Mononuclear cell (primary cell): ENCODE measurements around the gene KRT71. TPM values are rescaled to one million over a fixed set of nuclear protein-coding genes. Genes with fewer than 3 reads are reported as not detected.
"Not testable (repeated sequence)": the region's sequence is repeated elsewhere in the genome, so short reads cannot be mapped to it uniquely, and the experiment has no call there.

Experiments used
- H3K27me3 ChIP-seq: 2 replicates; pipeline ENCODE4 v1.6.0; 2011; ENCODE audit warnings: low read length, control low read depth; ENCODE audit not compliant: insufficient read depth
- H3K4me1 ChIP-seq: 2 replicates; pipeline ENCODE4 v1.5.1; 2011; ENCODE audit warnings: mild to moderate bottlenecking, low read length, control low read depth; ENCODE audit not compliant: insufficient read depth
- H3K4me3 ChIP-seq: 2 replicates; pipeline ENCODE4 v1.5.1; 2011; ENCODE audit warnings: mild to moderate bottlenecking, low read length, moderate library complexity
- H3K9me3 ChIP-seq: 2 replicates; pipeline ENCODE4 v1.5.1; 2011; ENCODE audit warnings: low read depth, mild to moderate bottlenecking, control low read depth, low read length
- total RNA-seq: library from RNA; depleted of rRNA; stranded (reverse); fragments of >200 nt; gene quantifications from one replicate; pipeline ENCODE4 v1.2.3, GENCODE V29; 2012

Gene KRT71
- not detected for total RNA-seq

DNA sequence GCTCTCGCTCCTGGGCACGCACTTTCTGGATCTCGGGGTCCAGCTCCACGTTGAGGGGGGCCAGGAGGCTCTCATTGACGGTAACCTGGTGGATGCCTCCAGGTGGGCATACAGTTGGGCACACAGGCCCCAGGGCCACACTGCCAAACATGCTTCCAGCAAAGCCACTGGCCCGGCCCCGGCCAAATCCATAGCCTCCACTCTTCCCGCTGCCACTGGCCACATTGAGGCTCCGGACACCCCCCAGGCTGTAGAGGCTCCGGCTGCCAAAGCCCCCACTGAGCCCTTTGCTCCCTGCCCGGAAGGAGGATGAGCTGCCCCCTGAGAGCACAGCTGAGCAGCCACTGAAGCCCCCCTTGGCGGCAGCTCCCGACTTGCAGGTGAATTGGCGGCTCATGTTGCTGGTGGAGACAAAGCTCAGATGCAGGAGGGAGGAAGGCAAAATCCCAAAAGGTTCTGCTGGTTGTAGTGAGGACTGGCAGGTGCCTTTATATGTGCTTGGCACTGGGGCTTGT is at the start of gene KRT71:
Gene KRT71 (minus strand): TSS at position 465 of the 515 bp plus-strand sequence. CDS start 68 bp downstream, at position 397.
- H3K4me1 ChIP-seq: peaks cover 20% of the 10 kb centered on the region
- H3K4me3 ChIP-seq: no peak within 1 kb of the TSS
- H3K27me3 ChIP-seq: no peaks in the 10 kb centered on the region
- no peaks in the 10 kb centered on the region for H3K9me3 ChIP-seq

DNA sequence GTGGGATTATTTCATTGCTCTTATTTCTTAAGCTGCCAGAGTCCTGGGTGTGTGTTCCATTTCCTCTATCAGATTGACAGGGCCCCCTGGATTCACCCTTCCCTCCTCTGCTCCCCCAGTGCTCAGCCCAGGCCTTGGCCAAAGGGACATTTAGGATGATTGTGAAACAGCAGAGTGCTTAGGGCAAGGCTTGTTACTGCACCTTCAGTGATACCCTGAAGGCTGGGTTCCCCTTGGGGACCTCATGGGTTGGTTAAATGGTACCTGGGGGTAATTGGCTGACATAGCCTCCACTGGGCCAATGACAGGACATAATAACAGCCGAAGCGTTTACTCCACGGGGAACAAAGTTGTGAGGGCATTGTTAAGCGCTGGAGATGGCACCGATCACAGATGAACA is 49.6 kb upstream of the KRT71 start:
- H3K4me3 ChIP-seq: no peak overlapping the region
- H3K9me3 ChIP-seq: no peaks in the 10 kb centered on the region
- peaks cover 5% of the 10 kb centered on the region for H3K27me3 ChIP-seq
- peaks cover 4% of the 10 kb centered on the region for H3K4me1 ChIP-seq

GRCh38 chr12:52601671-52602070 is 48.7 kb upstream of the KRT71 start:
- peaks cover 5% of the 10 kb centered on the region for H3K27me3 ChIP-seq
- H3K9me3 ChIP-seq: no peaks in the 10 kb centered on the region

DNA sequence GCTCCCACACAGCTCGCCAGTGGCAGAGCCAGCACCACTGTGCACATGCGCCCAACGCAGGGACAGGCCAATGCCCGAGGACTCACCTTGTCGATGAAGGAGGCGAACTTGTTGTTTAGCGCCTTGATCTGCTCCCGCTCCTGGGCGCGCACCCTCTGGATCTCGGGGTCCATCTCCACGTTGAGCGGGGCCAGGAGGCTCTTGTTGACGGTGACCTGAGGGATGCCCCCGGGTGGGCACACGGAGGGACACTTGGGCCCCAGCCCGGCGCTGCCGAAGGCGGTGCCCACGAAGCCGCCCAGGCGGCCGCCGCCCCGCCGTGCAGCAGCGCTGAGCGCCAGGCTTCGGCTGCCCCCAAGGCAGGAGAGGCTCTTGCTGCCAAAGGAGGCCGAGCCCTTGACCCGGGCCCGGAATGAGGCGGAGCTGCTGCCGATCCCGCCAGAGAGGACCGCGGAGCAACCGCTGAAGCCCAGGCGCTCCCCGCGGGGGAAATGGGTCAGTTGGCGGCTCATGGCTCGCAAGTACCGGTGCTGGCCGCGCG is 48.1 kb upstream of the KRT71 start, which contains the start of gene KRT72:
Gene KRT72 (minus strand): TSS at position 523 of the 541 bp plus-strand sequence. CDS start 11 bp downstream, at position 512.
- Histone ChIP-seq H3K9me3 (no peaks in the 10 kb centered on the region), H3K4me1 (peaks cover 4% of the 10 kb centered on the region), H3K4me3 (no peak within 1 kb of the TSS), H3K27me3 (peaks cover 5% of the 10 kb centered on the region)

More at GRCh38 chr12:52601671-52602070, 48.7 kb upstream of the KRT71 start:
- Histone ChIP-seq H3K4me1 (peaks cover 4% of the 10 kb centered on the region), H3K4me3 (no peak overlapping the region)

DNA sequence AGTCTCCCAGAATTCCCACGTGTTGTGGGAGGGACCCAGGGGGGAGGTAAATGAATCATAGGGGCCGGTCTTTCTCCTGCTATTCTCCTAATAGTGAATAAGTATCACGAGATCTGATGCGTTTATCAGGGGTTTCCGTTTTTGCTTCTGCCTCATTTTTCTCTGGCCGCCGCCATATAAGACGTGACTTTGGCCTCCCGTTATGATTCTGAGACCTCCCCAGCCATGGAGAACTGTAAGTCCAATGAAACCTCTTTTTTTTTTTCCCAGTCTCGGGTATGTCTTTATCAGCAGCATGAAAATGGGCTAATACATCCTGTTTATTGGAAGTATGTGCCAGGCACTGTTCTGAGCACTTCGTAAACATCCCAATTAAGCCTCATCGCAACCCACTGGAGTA is 47.5 kb upstream of the KRT71 start:
- Histone ChIP-seq H3K9me3 (no peaks in the 10 kb centered on the region), H3K4me1 (peaks cover 4% of the 10 kb centered on the region), H3K4me3 (no peak overlapping the region), H3K27me3 (peaks cover 5% of the 10 kb centered on the region)

DNA sequence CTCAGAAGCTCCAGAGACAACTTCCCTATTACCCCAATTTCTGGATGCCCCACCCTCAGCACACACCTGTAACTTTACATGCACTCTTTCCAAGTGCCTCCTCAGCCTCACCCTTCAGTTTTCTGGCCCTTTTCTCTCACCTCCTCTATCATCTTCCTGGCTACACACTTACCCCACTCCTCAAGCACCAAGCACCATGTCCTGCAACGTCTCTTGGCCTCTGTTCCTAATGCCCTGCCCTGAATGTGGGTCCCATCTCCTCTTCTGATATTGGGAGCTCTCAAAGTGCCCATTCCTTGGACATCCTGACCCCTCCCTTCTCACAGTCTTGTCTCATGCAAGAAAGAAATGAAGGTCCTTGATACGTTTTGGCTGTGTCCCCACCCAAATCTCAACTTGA is 47.1 kb upstream of the KRT71 start:
- H3K9me3 ChIP-seq: no peaks in the 10 kb centered on the region
- peaks cover 3% of the 10 kb centered on the region for H3K4me1 ChIP-seq
- no peak overlapping the region for H3K4me3 ChIP-seq
- H3K27me3 ChIP-seq: peaks cover 5% of the 10 kb centered on the region

DNA sequence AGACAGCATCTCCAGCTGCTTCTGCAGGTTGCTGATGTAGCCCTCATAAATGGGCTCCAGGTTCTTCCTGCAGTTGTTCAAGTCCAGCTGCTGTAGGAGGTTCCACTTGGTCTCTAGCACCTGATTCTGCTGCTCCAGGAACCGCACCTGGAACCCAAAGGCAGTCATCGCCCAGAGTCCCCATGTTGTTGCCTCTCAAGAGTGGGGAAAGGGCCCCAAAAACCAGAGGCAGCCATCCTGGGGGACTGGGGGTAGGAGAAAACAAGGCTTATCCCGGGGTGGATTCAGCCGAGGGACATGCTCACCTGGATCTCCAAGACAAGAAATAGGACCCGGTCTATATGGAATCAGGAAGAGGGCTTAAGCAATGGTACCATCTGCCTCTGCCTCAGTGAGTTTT is 46.0 kb upstream of the KRT71 start:
- H3K27me3 ChIP-seq: peaks cover 5% of the 10 kb centered on the region
- no peaks in the 10 kb centered on the region for H3K9me3 ChIP-seq
- H3K4me3 ChIP-seq: no peak overlapping the region
- H3K4me1 ChIP-seq: no peaks in the 10 kb centered on the region

DNA sequence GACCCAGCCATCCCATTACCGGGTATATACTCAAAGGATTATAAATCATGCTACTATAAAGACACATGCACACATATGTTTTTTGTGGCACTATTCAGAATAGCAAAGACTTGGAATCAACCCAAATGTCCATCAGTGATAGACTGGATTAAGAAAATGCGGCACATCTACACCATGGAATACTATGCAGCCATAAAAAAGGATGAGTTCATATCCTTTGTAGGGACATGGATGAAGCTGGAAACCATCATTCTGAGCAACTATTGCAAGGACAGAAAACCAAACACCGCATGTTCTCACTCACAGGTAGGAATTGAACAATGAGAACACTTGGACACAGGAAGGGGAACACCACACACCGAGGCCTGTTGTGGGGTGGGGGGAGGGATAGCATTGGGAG is 41.3 kb upstream of the KRT71 start:
- not testable (repeated sequence) for H3K4me3 ChIP-seq, H3K9me3 ChIP-seq, H3K27me3 ChIP-seq, H3K4me1 ChIP-seq

GRCh38 chr12:52591521-52591920 is 38.6 kb upstream of the KRT71 start:
- Histone ChIP-seq H3K27me3 (no peaks in the 10 kb centered on the region), H3K9me3 (no peaks in the 10 kb centered on the region), H3K4me3 (no peak overlapping the region), H3K4me1 (peaks cover 5% of the 10 kb centered on the region)

GRCh38 chr12:52590021-52590420 is 37.1 kb upstream of the KRT71 start:
- peaks cover 16% of the 10 kb centered on the region for H3K4me1 ChIP-seq
- no peaks in the 10 kb centered on the region for H3K9me3 ChIP-seq
- no peaks in the 10 kb centered on the region for H3K27me3 ChIP-seq
- H3K4me3 ChIP-seq: no peak overlapping the region

- no peaks in the 10 kb centered on the region for H3K27me3 ChIP-seq
- peaks cover 21% of the 10 kb centered on the region for H3K4me1 ChIP-seq
- H3K9me3 ChIP-seq: no peaks in the 10 kb centered on the region
- H3K4me3 ChIP-seq: no peak overlapping the region
These were observed 34.6 kb upstream of the KRT71 start for GRCh38 chr12:52587563-52587962.

DNA sequence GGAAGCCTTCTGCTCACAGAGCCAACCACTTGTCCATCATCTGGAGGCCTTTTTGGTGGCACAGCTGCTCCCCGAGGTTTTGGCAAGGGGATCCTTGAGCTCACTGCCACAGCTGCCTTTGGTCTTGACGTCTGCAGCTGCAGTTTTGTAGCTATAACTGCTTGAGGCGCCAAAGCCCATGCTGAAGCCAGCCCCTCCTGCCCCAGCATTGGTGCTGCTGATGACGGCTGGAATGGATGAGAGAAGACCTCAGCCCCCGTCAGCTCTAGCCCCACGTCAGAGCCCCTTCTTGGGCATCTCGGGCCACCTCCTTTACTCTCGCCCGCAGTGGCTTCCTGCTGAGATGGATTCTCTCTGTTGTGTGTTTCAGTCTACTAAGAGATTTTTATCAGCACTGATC is 33.0 kb upstream of the KRT71 start:
- no peak overlapping the region for H3K4me3 ChIP-seq
- no peaks in the 10 kb centered on the region for H3K27me3 ChIP-seq
- H3K9me3 ChIP-seq: no peaks in the 10 kb centered on the region
- H3K4me1 ChIP-seq: peaks cover 21% of the 10 kb centered on the region

DNA sequence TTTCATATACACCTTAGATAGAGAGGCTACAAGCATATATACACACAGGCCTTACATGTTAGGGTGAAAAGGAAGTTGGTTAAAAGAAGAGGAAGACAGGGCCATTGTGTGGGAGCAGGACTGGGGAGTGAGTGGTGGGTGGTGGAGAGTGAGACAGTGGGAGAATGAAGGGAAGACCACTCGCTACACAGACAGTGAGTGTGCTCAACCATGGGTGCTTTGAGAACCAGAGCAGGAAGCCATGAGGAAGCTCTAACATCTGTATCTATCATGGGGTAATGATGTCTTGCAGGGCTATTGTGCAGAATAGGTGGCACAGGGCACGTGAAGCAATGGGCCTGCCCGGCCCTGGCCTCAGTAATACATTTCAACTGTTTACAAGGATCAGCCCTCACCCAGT is 32.1 kb upstream of the KRT71 start:
- Histone ChIP-seq H3K4me1 (peaks cover 21% of the 10 kb centered on the region), H3K27me3 (no peaks in the 10 kb centered on the region), H3K9me3 (no peaks in the 10 kb centered on the region), H3K4me3 (no peak overlapping the region)

DNA sequence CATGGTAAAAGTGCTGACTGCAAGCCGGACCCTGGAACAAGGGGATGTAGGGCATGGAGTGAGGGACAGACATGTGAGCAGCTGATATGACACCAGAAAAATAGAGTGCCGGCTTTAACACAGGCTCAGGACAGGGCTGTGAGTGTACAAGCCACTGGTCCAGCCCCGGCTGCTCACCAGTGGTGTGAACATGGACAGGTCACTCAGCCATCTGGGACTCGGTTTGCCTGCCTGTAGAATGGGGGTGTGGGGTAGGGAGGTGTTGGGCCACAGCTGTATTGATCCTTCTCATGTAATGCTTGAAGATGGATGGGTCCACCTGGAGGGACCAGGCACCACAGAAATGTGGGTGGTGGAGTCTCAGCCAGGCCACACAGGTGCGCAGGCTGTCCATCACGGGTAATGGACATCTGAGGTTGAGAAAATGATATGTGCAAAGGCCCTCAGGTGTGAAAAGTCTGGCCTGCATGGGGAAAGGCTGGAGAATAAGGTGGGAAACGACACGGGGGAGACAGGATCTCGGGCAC is 31.3 kb upstream of the KRT71 start:
- H3K4me3 ChIP-seq: no peak overlapping the region

GRCh38 chr12:52582971-52583456 is 30.1 kb upstream of the KRT71 start:
- Histone ChIP-seq H3K4me3 (no peak overlapping the region), H3K27me3 (no peaks in the 10 kb centered on the region), H3K4me1 (peaks cover 21% of the 10 kb centered on the region), H3K9me3 (no peaks in the 10 kb centered on the region)

More for the DNA sequence above, 31.3 kb upstream of the KRT71 start:
- H3K9me3 ChIP-seq: no peaks in the 10 kb centered on the region
- H3K4me1 ChIP-seq: peaks cover 21% of the 10 kb centered on the region
- H3K27me3 ChIP-seq: no peaks in the 10 kb centered on the region

GRCh38 chr12:52582486-52582885 is 29.5 kb upstream of the KRT71 start:
- H3K4me3 ChIP-seq: no peak overlapping the region
- no peaks in the 10 kb centered on the region for H3K9me3 ChIP-seq
- H3K27me3 ChIP-seq: no peaks in the 10 kb centered on the region
- peaks cover 21% of the 10 kb centered on the region for H3K4me1 ChIP-seq
